SU-DHL-6 (cell line): Measurements from ENCODE around the gene PBX1.

ENCODE experiments used
- EZH2phosphoT487 ChIP-seq: fragments of 200-600 bp; sonication (generic), shearing (Covaris generic); conservative IDR thresholded peaks from 2 replicates; pipeline ENCODE4 v1.6.1; 2018; ENCODE audit warnings: mild to moderate bottlenecking, antibody characterized with exemption, low read length, moderate library complexity, mixed read lengths
- TF ChIP-seq, protein P1 (sequence below): fragments of 200-600 bp; sonication (generic); IDR thresholded peaks from one replicate; pipeline ENCODE4 v1.5.1; 2017; ENCODE audit warnings: antibody characterized with exemption, mild to moderate bottlenecking, low read length, moderate library complexity; ENCODE audit not compliant: insufficient read depth, poor library complexity, severe bottlenecking

DNA sequence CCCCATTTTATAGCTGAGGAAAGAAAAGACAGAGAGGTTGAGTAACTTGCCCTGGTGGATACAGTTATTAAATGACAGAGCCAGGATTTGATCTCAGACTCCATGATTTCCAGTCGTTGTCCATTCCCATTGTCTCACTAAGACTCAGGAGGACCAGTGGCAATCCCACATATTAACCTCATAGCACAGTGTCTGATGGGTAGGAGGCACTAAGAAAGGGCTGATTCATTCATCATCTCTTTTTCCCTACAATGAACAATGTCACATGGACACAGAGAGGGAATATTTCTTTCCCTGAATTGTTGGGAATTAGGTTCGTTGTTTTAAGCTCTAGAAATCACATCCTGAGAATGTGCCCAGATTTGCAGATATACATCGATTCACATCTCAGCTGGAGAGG is 99.9 kb downstream of the PBX1 start:
- TF ChIP-seq, protein P1, sequence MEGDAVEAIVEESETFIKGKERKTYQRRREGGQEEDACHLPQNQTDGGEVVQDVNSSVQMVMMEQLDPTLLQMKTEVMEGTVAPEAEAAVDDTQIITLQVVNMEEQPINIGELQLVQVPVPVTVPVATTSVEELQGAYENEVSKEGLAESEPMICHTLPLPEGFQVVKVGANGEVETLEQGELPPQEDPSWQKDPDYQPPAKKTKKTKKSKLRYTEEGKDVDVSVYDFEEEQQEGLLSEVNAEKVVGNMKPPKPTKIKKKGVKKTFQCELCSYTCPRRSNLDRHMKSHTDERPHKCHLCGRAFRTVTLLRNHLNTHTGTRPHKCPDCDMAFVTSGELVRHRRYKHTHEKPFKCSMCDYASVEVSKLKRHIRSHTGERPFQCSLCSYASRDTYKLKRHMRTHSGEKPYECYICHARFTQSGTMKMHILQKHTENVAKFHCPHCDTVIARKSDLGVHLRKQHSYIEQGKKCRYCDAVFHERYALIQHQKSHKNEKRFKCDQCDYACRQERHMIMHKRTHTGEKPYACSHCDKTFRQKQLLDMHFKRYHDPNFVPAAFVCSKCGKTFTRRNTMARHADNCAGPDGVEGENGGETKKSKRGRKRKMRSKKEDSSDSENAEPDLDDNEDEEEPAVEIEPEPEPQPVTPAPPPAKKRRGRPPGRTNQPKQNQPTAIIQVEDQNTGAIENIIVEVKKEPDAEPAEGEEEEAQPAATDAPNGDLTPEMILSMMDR: no peak
- TF ChIP-seq EZH2phosphoT487: no peak
